Fibroblast of villous mesenchyme (primary cell): ENCODE measurements around the gene HIPK3. TPM values are rescaled to one million over a fixed set of nuclear protein-coding genes. Genes with fewer than 3 reads are reported as not detected.

ENCODE experiments used
- DNase-seq: peaks from one replicate; pipeline ENCODE4 v3.0.0-alpha.2; 2010; ENCODE audit warnings: low read depth
- H3K4me3 ChIP-seq: 2 replicates; pipeline ENCODE4 v1.5.1; 2011; ENCODE audit warnings: low read depth, mild to moderate bottlenecking, low read length
- CTCF ChIP-seq: IDR thresholded peaks from 2 replicates; pipeline ENCODE4 v1.5.1; 2012; ENCODE audit warnings: low read depth, mild to moderate bottlenecking, low read length; ENCODE audit not compliant: insufficient read depth
- total RNA-seq: library from RNA; depleted of rRNA; stranded (reverse); fragments of >200 nt; gene quantifications from 2 replicates; pipeline ENCODE4 v1.2.3, GENCODE V29; 2012

Gene HIPK3
- total RNA-seq, 1 donor = 121 TPM

GRCh38 chr11:33389635-33390034 is 132.5 kb downstream of the HIPK3 start:
- DNase-seq = no peak
- H3K4me3 ChIP-seq = no peak overlapping the region
- TF ChIP-seq CTCF = no peak

- DNase-seq = no peak
- no peak for TF ChIP-seq CTCF
- H3K4me3 ChIP-seq = no peak overlapping the region
These were observed 134.0 kb downstream of the HIPK3 start for GRCh38 chr11:33390944-33391892.

GRCh38 chr11:33391893-33392251 is 134.7 kb downstream of the HIPK3 start:
- DNase-seq = no peak
- H3K4me3 ChIP-seq = no peak overlapping the region
- TF ChIP-seq CTCF = no peak

- TF ChIP-seq CTCF = no peak
- DNase-seq = no peak
- no peak overlapping the region for H3K4me3 ChIP-seq
These were observed 137.4 kb downstream of the HIPK3 start for GRCh38 chr11:33394431-33395109.

- no peak for TF ChIP-seq CTCF
- H3K4me3 ChIP-seq = no peak overlapping the region
- DNase-seq = no peak
These were observed 139.2 kb downstream of the HIPK3 start for GRCh38 chr11:33396361-33396760.

- no peak overlapping the region for H3K4me3 ChIP-seq
- DNase-seq = no peak
- TF ChIP-seq CTCF = no peak
These were observed 142.2 kb downstream of the HIPK3 start for GRCh38 chr11:33399421-33399820.
